Smooth muscle cell (in vitro differentiated cells): Measurements from ENCODE around the gene POU6F2. TPM values are rescaled to one million over a fixed set of nuclear protein-coding genes. Genes with fewer than 3 reads are reported as not detected.

Experiments used
- DNase-seq: peaks from one replicate; lab custom pipeline; 2025; ENCODE audit not compliant: unreplicated experiment; lab: John Stamatoyannopoulos, UW
- H2AFZ ChIP-seq: fragments of 200-600 bp; sonication (generic); 2 replicates; pipeline ENCODE4 v1.6.0; 2016; ENCODE audit warnings: antibody characterized with exemption, low read depth, mild to moderate bottlenecking
- H3F3A ChIP-seq: fragments of 200-600 bp; sonication (generic); 2 replicates; pipeline ENCODE4 v1.6.0; 2017; ENCODE audit warnings: antibody characterized with exemption, low read depth
- H3K27ac ChIP-seq: fragments of 200-600 bp; sonication (generic); 2 replicates; pipeline ENCODE4 v1.5.1; 2016; ENCODE audit warnings: low read depth, mild to moderate bottlenecking
- H3K27me3 ChIP-seq: fragments of 200-600 bp; sonication (generic); 2 replicates; pipeline ENCODE4 v1.6.1; 2016; ENCODE audit warnings: low read depth, mild to moderate bottlenecking
- H3K36me3 ChIP-seq: fragments of 200-600 bp; sonication (generic); 2 replicates; pipeline ENCODE4 v1.5.1; 2016; ENCODE audit warnings: low read depth
- H3K4me1 ChIP-seq: fragments of 200-600 bp; sonication (generic); 2 replicates; pipeline ENCODE4 v1.5.1; 2016; ENCODE audit warnings: low read depth
- H3K4me2 ChIP-seq: fragments of 200-600 bp; sonication (generic); 2 replicates; pipeline ENCODE4 v1.6.0; 2016; ENCODE audit warnings: mild to moderate bottlenecking
- H3K4me3 ChIP-seq: fragments of 200-600 bp; sonication (generic); 2 replicates; pipeline ENCODE4 v1.5.1; 2016; ENCODE audit warnings: mild to moderate bottlenecking
- H3K79me2 ChIP-seq: fragments of 200-600 bp; sonication (generic); 2 replicates; pipeline ENCODE4 v1.6.0; 2016; ENCODE audit warnings: low read depth, mild to moderate bottlenecking
- H3K9ac ChIP-seq: fragments of 200-600 bp; sonication (generic); 2 replicates; pipeline ENCODE4 v1.6.0; 2016; ENCODE audit warnings: low read depth
- H3K9me3 ChIP-seq: fragments of 200-600 bp; sonication (generic); replicated peaks from 2 replicates; pipeline ENCODE4 v1.5.1; 2016; ENCODE audit warnings: low read depth
- H4K20me1 ChIP-seq: fragments of 200-600 bp; sonication (generic); 2 replicates; pipeline ENCODE4 v1.6.0; 2016; ENCODE audit warnings: low read depth
- WGBS: methylation state at CpG from one replicate; pipeline ENCODE4 v1.1.7; 2016; ENCODE audit warnings: low lambda C conversion rate; 5-methylcytosine and 5-hydroxymethylcytosine counted together
- polyA plus RNA-seq: library from polyadenylated mRNA; unstranded; fragments of >200 nt; fragmentation: Nextera tagmentation; extraction: Ambion mirVana; gene quantifications from 2 replicates; pipeline ENCODE4 v1.2.1, GENCODE V29; 2016
- total RNA-seq: library from RNA; depleted of rRNA; stranded (reverse); fragments of >200 nt; gene quantifications from 2 replicates; pipeline ENCODE4 v1.2.3, GENCODE V29; 2014
- TF ChIP-seq, protein P1 (sequence below): fragments of 200-600 bp; sonication (generic); IDR thresholded peaks from 2 replicates; pipeline ENCODE4 v1.5.1; 2017; ENCODE audit warnings: borderline replicate concordance, mild to moderate bottlenecking, antibody characterized with exemption; ENCODE audit not compliant: insufficient read depth, poor library complexity, severe bottlenecking

Gene POU6F2
- total and polyA plus RNA-seq, 2 experiments from 2014 or later, result 1.2 TPM

DNA sequence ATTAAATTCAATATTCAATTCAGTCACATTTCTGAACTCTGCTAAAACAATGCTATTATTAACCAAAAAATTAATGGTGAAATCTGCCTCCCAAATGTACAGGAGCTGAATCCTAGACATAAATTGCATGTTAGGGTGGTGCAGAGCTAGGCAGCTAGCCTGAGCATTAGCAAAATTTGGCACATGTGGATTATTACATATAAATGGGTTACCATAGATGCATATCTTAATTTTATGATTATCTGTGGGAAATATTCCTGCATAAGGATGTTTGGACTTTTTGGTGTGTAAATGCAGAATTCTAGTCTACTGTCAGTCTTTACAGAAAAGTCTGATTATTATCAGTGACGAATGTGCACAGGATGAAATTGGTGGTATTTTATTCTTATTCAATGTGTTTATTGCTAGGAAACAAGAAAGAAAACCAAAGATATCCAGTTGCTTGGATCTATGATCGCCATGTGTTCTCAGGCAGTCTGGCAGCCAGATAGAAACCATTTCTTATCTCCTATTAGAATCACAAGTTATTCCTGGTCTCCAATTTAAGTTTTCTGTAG lies 150.7 kb downstream of the POU6F2 start:
- DNase-seq, result no peak
- TF ChIP-seq, protein P1, sequence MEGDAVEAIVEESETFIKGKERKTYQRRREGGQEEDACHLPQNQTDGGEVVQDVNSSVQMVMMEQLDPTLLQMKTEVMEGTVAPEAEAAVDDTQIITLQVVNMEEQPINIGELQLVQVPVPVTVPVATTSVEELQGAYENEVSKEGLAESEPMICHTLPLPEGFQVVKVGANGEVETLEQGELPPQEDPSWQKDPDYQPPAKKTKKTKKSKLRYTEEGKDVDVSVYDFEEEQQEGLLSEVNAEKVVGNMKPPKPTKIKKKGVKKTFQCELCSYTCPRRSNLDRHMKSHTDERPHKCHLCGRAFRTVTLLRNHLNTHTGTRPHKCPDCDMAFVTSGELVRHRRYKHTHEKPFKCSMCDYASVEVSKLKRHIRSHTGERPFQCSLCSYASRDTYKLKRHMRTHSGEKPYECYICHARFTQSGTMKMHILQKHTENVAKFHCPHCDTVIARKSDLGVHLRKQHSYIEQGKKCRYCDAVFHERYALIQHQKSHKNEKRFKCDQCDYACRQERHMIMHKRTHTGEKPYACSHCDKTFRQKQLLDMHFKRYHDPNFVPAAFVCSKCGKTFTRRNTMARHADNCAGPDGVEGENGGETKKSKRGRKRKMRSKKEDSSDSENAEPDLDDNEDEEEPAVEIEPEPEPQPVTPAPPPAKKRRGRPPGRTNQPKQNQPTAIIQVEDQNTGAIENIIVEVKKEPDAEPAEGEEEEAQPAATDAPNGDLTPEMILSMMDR, result no peak
- Histone ChIP-seq H3K4me3 (no peak overlapping the region), H3K27ac (no peak overlapping the region), H3K4me1 (peaks cover 19% of the 10 kb centered on the region), H3K9me3 (no peaks in the 10 kb centered on the region), H3K4me2 (no peak overlapping the region), H3K36me3 (no peaks in the 10 kb centered on the region), H3F3A (no peaks in the 10 kb centered on the region), H2AFZ (no peak overlapping the region), H3K79me2 (no peaks in the 10 kb centered on the region), H3K9ac (no peak overlapping the region), H3K27me3 (no peaks in the 10 kb centered on the region), H4K20me1 (no peaks in the 10 kb centered on the region)
- 95% methylated on average over 2 of the region's 2 CpGs for WGBS

DNA sequence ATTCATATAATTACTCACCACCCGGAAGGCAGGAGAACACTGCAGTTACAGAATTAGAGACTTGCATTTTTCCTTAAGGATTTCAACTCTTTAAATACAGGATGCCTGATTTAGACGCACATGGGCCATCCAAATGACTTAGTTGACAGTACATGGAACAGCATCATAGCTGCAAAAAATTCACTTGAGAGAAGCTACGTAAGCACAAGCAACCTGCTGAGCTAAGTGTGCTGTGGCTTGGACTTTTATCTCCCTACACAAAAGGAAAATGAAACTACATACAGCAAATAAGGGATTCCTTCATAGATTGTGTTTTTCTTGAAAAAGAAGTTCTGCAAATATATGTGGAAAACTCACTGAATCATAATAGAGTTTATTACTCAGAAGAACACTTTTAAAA lies 152.6 kb downstream of the POU6F2 start:
- Histone ChIP-seq H3K27me3 (no peaks in the 10 kb centered on the region), H3K4me3 (no peak overlapping the region), H3K9ac (no peak overlapping the region), H3K79me2 (no peaks in the 10 kb centered on the region), H3K4me2 (no peak overlapping the region), H3K9me3 (no peaks in the 10 kb centered on the region), H2AFZ (no peak overlapping the region), H3K36me3 (no peaks in the 10 kb centered on the region), H3F3A (no peaks in the 10 kb centered on the region), H3K27ac (no peak overlapping the region), H3K4me1 (peaks cover 15% of the 10 kb centered on the region), H4K20me1 (no peaks in the 10 kb centered on the region)
- TF ChIP-seq, protein P1, result no peak
- no peak for DNase-seq
- WGBS, result 93% methylated on average over 3 of the region's 3 CpGs

DNA sequence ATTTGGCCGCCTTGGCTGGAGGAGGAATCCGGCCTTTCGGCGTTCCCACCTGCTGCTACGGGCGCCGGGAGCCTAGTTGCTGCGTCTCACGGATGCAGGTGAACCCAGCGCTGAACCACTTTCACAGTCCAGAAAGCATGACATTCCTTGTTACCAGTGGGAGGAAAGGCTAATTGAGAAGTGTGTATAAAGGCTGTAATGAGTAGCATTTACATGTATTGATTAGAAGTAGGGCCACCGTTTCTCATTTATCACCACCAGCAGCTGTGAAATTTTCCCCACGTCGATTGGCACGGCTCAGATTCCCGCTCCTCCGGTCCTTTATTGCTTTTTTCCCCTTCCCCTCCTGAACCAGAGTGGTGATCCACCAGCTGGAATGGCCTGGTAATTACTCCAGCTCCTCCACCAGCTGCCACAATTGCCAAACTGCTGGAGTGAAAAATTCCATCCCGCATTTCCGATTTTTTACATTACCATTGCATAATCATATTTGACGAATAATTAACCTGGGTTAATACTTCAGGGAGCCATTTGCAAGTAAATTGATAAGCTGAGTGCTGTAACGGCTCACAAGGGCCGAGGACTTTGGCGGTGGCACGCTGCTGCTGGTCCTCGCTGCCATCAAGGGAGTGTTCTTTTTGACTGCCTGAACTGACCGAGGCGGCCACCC lies 153.3 kb downstream of the POU6F2 start:
- no peak overlapping the region for H3K4me2 ChIP-seq
- TF ChIP-seq, protein P1, result no peak
- no peaks in the 10 kb centered on the region for H4K20me1 ChIP-seq
- WGBS, result 95% methylated on average over 26 of the region's 26 CpGs
- peaks cover 11% of the 10 kb centered on the region for H3K4me1 ChIP-seq
- H3K36me3 ChIP-seq, result no peaks in the 10 kb centered on the region
- H3K4me3 ChIP-seq, result no peak overlapping the region
- H3K27me3 ChIP-seq, result no peaks in the 10 kb centered on the region
- no peak overlapping the region for H3K27ac ChIP-seq
- no peak overlapping the region for H2AFZ ChIP-seq
- H3K9ac ChIP-seq, result no peak overlapping the region
- H3K79me2 ChIP-seq, result no peaks in the 10 kb centered on the region
- no peaks in the 10 kb centered on the region for H3K9me3 ChIP-seq
- no peak for DNase-seq
- H3F3A ChIP-seq, result no peaks in the 10 kb centered on the region

DNA sequence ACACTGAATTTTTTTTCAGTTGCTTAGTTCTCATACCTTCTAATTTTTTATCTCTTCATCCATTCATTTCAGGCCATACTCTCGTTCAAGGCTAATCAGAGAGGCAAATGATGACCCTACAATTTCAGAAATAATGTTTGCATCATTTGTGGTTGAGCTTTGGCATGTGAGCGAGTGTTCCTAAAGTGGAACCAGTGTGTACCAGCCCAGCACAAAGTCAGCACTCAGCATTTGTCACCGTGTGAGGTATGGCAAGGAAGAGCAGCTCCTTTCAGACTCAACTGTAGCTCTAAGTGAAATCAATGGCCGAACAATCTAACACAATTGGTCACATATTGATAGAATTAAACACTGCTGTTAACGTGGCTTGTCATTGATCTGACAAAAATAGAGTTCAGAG lies 154.6 kb downstream of the POU6F2 start:
- H3K4me2 ChIP-seq, result no peak overlapping the region
- H3K79me2 ChIP-seq, result no peaks in the 10 kb centered on the region
- no peaks in the 10 kb centered on the region for H3K36me3 ChIP-seq
- H3K27ac ChIP-seq, result no peak overlapping the region
- TF ChIP-seq, protein P1, result no peak
- H3F3A ChIP-seq, result no peaks in the 10 kb centered on the region
- H3K9me3 ChIP-seq, result no peaks in the 10 kb centered on the region
- no peak overlapping the region for H3K4me3 ChIP-seq
- H2AFZ ChIP-seq, result no peak overlapping the region
- H3K4me1 ChIP-seq, result no peaks in the 10 kb centered on the region
- DNase-seq, result no peak
- 83% methylated on average over 5 of the region's 5 CpGs for WGBS
- H4K20me1 ChIP-seq, result no peaks in the 10 kb centered on the region
- no peak overlapping the region for H3K9ac ChIP-seq
- no peaks in the 10 kb centered on the region for H3K27me3 ChIP-seq
